Upper lobe of left lung (tissue), 4 donors: ENCODE measurements around the gene GRIK3.

Experiments
- POLR2AphosphoS5 ChIP-seq, 2 donors: sonication (generic); formaldehyde crosslinking; IDR thresholded peaks; one replicate each; pipeline ENCODE4 v1.5.1; 2017; ENCODE audit warnings: antibody characterized with exemption in 2 of 2
- TF ChIP-seq, protein P1 (sequence below), 6 experiments: fragments of 450-650 bp in 4 of 6; fragments of 200-600 bp in 2 of 6; sonication (generic) in 2 of 6; IDR thresholded peaks; one replicate each; pipeline ENCODE4 v1.5.1; 2016 to 2019; ENCODE audit warnings: antibody characterized with exemption in 6 of 6

GRCh38 chr1:37076168-37076567 lies 41.9 kb upstream of the GRIK3 start:
- TF ChIP-seq, protein P1, sequence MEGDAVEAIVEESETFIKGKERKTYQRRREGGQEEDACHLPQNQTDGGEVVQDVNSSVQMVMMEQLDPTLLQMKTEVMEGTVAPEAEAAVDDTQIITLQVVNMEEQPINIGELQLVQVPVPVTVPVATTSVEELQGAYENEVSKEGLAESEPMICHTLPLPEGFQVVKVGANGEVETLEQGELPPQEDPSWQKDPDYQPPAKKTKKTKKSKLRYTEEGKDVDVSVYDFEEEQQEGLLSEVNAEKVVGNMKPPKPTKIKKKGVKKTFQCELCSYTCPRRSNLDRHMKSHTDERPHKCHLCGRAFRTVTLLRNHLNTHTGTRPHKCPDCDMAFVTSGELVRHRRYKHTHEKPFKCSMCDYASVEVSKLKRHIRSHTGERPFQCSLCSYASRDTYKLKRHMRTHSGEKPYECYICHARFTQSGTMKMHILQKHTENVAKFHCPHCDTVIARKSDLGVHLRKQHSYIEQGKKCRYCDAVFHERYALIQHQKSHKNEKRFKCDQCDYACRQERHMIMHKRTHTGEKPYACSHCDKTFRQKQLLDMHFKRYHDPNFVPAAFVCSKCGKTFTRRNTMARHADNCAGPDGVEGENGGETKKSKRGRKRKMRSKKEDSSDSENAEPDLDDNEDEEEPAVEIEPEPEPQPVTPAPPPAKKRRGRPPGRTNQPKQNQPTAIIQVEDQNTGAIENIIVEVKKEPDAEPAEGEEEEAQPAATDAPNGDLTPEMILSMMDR (IDR thresholded peaks at IDR 0.05) = no peak
- TF ChIP-seq POLR2AphosphoS5 (IDR thresholded peaks at IDR 0.05) = no peak
